ENCODE data around the gene UBE2A.

UBE2A gene

GRCh38 chrX:119574394-119575266 lies at the start of gene UBE2A:
TSS of gene UBE2A (plus strand) at chrX:119574563. CDS start at chrX:119574712, 149 bp downstream.
- POLR2A ChIA-PET = interaction anchor here (0.5 to 1.4 kb wide), 6 partner anchors 9 to 81 kb away, joined by 3 to 9 read pairs (median 6); no protein-coding TSS in a partner anchor
- TF ChIP-seq CTCF (IDR thresholded peaks at IDR 0.05; ENCODE audit: control extremely low read depth, extremely low read depth, low read depth, missing control alignments) = peak; percentile 11
- DNase-seq (ENCODE audit: extremely low spot score) = peak; percentile 92
- CTCF ChIA-PET = interaction anchor here (0.7 to 1.3 kb wide), 3 partner anchors 14 to 66 kb away, joined by 3 to 4 read pairs (median 3); no protein-coding TSS in a partner anchor

GRCh38 chrX:119529345-119530276 lies 44.8 kb upstream of the UBE2A start:
- POLR2A ChIA-PET = no interaction called here
- CTCF ChIA-PET = no interaction called here
- no peak for TF ChIP-seq CTCF (IDR thresholded peaks at IDR 0.05; ENCODE audit: control extremely low read depth, extremely low read depth, low read depth, missing control alignments)
- no peak for DNase-seq (ENCODE audit: extremely low spot score)

- DNase-seq (ENCODE audit: extremely low spot score) = no peak
- ChIA-PET CTCF (no interaction called here), POLR2A (no interaction called here)
- no peak for TF ChIP-seq CTCF (IDR thresholded peaks at IDR 0.05; ENCODE audit: control extremely low read depth, extremely low read depth, low read depth, missing control alignments)
Measured at GRCh38 chrX:119537487-119537886, 36.9 kb upstream of the UBE2A start.

- POLR2A ChIA-PET = no interaction called here
- CTCF ChIA-PET = no interaction called here
Measured at GRCh38 chrX:119539872-119540271, 34.5 kb upstream of the UBE2A start.

GRCh38 chrX:119541188-119541587 lies 33.2 kb upstream of the UBE2A start:
- ChIA-PET CTCF (no interaction called here), POLR2A (no interaction called here)
- TF ChIP-seq CTCF (IDR thresholded peaks at IDR 0.05; ENCODE audit: control extremely low read depth, extremely low read depth, low read depth, missing control alignments) = no peak
- no peak for DNase-seq (ENCODE audit: extremely low spot score)

More at GRCh38 chrX:119539872-119540271, 34.5 kb upstream of the UBE2A start:
- DNase-seq (ENCODE audit: extremely low spot score) = no peak
- TF ChIP-seq CTCF (IDR thresholded peaks at IDR 0.05; ENCODE audit: control extremely low read depth, extremely low read depth, low read depth, missing control alignments) = no peak

- CTCF ChIA-PET = interaction anchor here (1.1 to 1.4 kb wide), 4 partner anchors 34 to 244 kb away, joined by 3 to 4 read pairs (median 4); no protein-coding TSS in a partner anchor
- no peak for DNase-seq (ENCODE audit: extremely low spot score)
- no peak for TF ChIP-seq CTCF (IDR thresholded peaks at IDR 0.05; ENCODE audit: control extremely low read depth, extremely low read depth, low read depth, missing control alignments)
- POLR2A ChIA-PET = no interaction called here
Measured at GRCh38 chrX:119549327-119550016, 24.9 kb upstream of the UBE2A start.
